Smooth muscle cell (in vitro differentiated cells): Measurements from ENCODE around the gene TMEM245. TPM values are rescaled to one million over a fixed set of nuclear protein-coding genes. Genes with fewer than 3 reads are reported as not detected.

Experiments used
- DNase-seq: peaks from one replicate; lab custom pipeline; 2025; ENCODE audit not compliant: unreplicated experiment; lab: John Stamatoyannopoulos, UW
- H2AFZ ChIP-seq: fragments of 200-600 bp; sonication (generic); 2 replicates; pipeline ENCODE4 v1.6.0; 2016; ENCODE audit warnings: antibody characterized with exemption, low read depth, mild to moderate bottlenecking
- H3F3A ChIP-seq: fragments of 200-600 bp; sonication (generic); 2 replicates; pipeline ENCODE4 v1.6.0; 2017; ENCODE audit warnings: antibody characterized with exemption, low read depth
- H3K27ac ChIP-seq: fragments of 200-600 bp; sonication (generic); 2 replicates; pipeline ENCODE4 v1.5.1; 2016; ENCODE audit warnings: low read depth, mild to moderate bottlenecking
- H3K27me3 ChIP-seq: fragments of 200-600 bp; sonication (generic); 2 replicates; pipeline ENCODE4 v1.6.1; 2016; ENCODE audit warnings: low read depth, mild to moderate bottlenecking
- H3K36me3 ChIP-seq: fragments of 200-600 bp; sonication (generic); 2 replicates; pipeline ENCODE4 v1.5.1; 2016; ENCODE audit warnings: low read depth
- H3K4me1 ChIP-seq: fragments of 200-600 bp; sonication (generic); 2 replicates; pipeline ENCODE4 v1.5.1; 2016; ENCODE audit warnings: low read depth
- H3K4me2 ChIP-seq: fragments of 200-600 bp; sonication (generic); 2 replicates; pipeline ENCODE4 v1.6.0; 2016; ENCODE audit warnings: mild to moderate bottlenecking
- H3K4me3 ChIP-seq: fragments of 200-600 bp; sonication (generic); 2 replicates; pipeline ENCODE4 v1.5.1; 2016; ENCODE audit warnings: mild to moderate bottlenecking
- H3K79me2 ChIP-seq: fragments of 200-600 bp; sonication (generic); 2 replicates; pipeline ENCODE4 v1.6.0; 2016; ENCODE audit warnings: low read depth, mild to moderate bottlenecking
- H3K9ac ChIP-seq: fragments of 200-600 bp; sonication (generic); 2 replicates; pipeline ENCODE4 v1.6.0; 2016; ENCODE audit warnings: low read depth
- H3K9me3 ChIP-seq: fragments of 200-600 bp; sonication (generic); replicated peaks from 2 replicates; pipeline ENCODE4 v1.5.1; 2016; ENCODE audit warnings: low read depth
- H4K20me1 ChIP-seq: fragments of 200-600 bp; sonication (generic); 2 replicates; pipeline ENCODE4 v1.6.0; 2016; ENCODE audit warnings: low read depth
- WGBS: methylation state at CpG from one replicate; pipeline ENCODE4 v1.1.7; 2016; ENCODE audit warnings: low lambda C conversion rate; 5-methylcytosine and 5-hydroxymethylcytosine counted together
- polyA plus RNA-seq: library from polyadenylated mRNA; unstranded; fragments of >200 nt; fragmentation: Nextera tagmentation; extraction: Ambion mirVana; gene quantifications from 2 replicates; pipeline ENCODE4 v1.2.1, GENCODE V29; 2016
- total RNA-seq: library from RNA; depleted of rRNA; stranded (reverse); fragments of >200 nt; gene quantifications from 2 replicates; pipeline ENCODE4 v1.2.3, GENCODE V29; 2014
- TF ChIP-seq, protein P1 (sequence below): fragments of 200-600 bp; sonication (generic); IDR thresholded peaks from 2 replicates; pipeline ENCODE4 v1.5.1; 2017; ENCODE audit warnings: borderline replicate concordance, mild to moderate bottlenecking, antibody characterized with exemption; ENCODE audit not compliant: insufficient read depth, poor library complexity, severe bottlenecking

The TMEM245 gene
- total and polyA plus RNA-seq, 2 experiments from 2014 or later, result 16.3 to 39.7 TPM

DNA sequence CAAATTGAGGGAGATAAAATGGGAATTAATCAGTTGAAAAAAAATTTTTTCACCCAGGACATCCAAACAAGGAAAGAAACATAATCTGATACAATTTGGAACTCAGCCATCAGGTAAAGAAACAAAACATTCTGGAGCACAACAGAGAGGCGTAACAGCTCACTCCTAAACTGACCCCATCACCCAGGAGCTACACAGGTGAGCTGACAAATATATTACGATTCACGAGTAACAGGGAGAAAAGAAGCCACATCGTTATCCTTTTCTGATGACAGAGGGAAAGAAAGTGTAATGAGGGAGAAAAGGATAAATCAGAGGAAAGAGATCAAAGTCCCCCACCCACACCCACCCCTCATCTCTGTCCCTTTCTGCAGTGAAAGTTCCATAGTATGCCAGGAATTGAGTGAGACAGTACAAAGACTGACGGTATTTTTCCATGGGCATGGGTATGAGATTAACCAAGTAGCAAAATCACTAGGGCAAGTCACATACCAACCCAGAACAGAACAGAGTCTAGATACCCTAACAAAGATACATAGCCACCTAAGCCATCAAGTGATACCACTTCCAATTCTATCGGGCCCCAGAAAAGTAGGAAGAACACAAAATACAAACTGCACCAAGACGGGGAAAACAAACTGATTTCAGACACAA lies 45.4 kb downstream of the TMEM245 start:
- H3K9ac ChIP-seq, result no peak overlapping the region
- H3K79me2 ChIP-seq, result no peaks in the 10 kb centered on the region
- no peaks in the 10 kb centered on the region for H3K9me3 ChIP-seq
- no peaks in the 10 kb centered on the region for H4K20me1 ChIP-seq
- H2AFZ ChIP-seq, result no peak overlapping the region
- H3K36me3 ChIP-seq, result peaks cover 8% of the 10 kb centered on the region
- no peak for DNase-seq
- no peaks in the 10 kb centered on the region for H3K4me1 ChIP-seq
- TF ChIP-seq, protein P1, sequence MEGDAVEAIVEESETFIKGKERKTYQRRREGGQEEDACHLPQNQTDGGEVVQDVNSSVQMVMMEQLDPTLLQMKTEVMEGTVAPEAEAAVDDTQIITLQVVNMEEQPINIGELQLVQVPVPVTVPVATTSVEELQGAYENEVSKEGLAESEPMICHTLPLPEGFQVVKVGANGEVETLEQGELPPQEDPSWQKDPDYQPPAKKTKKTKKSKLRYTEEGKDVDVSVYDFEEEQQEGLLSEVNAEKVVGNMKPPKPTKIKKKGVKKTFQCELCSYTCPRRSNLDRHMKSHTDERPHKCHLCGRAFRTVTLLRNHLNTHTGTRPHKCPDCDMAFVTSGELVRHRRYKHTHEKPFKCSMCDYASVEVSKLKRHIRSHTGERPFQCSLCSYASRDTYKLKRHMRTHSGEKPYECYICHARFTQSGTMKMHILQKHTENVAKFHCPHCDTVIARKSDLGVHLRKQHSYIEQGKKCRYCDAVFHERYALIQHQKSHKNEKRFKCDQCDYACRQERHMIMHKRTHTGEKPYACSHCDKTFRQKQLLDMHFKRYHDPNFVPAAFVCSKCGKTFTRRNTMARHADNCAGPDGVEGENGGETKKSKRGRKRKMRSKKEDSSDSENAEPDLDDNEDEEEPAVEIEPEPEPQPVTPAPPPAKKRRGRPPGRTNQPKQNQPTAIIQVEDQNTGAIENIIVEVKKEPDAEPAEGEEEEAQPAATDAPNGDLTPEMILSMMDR, result no peak
- no peak overlapping the region for H3K4me2 ChIP-seq
- no peak overlapping the region for H3K27ac ChIP-seq
- no peaks in the 10 kb centered on the region for H3F3A ChIP-seq
- no peaks in the 10 kb centered on the region for H3K27me3 ChIP-seq
- no peak overlapping the region for H3K4me3 ChIP-seq
- 88% methylated on average over 7 of the region's 7 CpGs for WGBS

DNA sequence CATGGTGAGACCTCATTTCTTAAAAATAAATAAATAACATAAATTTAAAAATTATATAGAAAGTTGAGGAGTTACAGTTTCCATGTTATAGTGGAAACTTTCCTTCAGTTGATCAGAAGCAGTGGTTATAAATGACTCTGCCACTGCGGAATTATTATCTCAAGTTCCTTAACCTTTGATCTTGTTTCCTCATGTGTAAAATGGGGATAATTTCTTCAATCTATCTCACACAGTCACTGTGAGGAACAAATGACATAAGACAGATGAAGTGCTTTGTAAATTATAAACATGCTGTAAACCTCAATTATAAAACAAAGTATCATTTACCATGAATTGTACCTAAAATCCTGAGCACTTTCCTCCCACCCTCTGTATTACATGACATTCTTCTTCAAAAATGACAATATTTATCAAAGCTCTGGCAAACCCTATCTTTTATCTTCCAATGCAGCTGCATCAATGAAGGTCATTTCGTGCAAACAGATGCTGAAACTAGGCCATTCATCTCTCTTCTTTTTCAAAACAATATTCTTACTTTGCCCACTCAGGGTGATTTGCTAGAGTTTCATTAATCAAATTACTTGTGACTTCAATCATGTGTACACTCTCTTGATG lies 46.8 kb downstream of the TMEM245 start:
- TF ChIP-seq, protein P1, result no peak
- 96% methylated on average over 2 of the region's 2 CpGs for WGBS
- H3K4me2 ChIP-seq, result no peak overlapping the region
- H3K9me3 ChIP-seq, result no peaks in the 10 kb centered on the region
- H3K36me3 ChIP-seq, result peaks cover 8% of the 10 kb centered on the region
- H3K27me3 ChIP-seq, result no peaks in the 10 kb centered on the region
- no peak overlapping the region for H3K9ac ChIP-seq
- DNase-seq, result no peak
- no peak overlapping the region for H3K27ac ChIP-seq
- H4K20me1 ChIP-seq, result no peaks in the 10 kb centered on the region
- no peaks in the 10 kb centered on the region for H3K4me1 ChIP-seq
- H2AFZ ChIP-seq, result no peak overlapping the region
- no peaks in the 10 kb centered on the region for H3K79me2 ChIP-seq
- H3K4me3 ChIP-seq, result no peak overlapping the region
- no peaks in the 10 kb centered on the region for H3F3A ChIP-seq

DNA sequence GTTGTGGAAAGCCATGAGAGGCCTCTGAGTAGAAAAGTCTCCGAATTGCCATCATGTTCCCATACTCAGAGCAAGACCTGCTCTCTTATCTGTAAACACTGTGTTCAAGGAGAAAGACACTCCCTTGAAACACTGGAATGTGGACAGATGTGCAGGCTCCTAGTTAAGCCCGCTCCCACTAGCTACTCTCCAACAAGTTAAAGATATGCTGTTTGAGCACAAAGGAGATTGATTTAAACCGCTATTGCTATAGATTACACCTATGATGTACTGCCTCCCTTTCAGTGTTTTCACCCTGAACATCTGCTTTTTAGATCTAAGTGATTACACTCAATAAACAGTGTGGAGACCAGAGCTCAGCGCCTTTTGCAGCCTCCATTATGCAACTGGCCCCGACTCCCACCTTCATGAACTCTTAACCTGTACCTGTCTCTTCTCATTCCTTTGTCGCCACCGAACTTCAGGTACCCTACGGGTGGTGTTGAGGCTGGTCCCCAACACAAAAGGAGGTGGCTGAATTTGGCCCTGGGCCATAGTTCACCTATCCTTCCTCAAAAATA lies 47.5 kb downstream of the TMEM245 start:
- WGBS, result 97% methylated on average over 8 of the region's 8 CpGs
- no peak overlapping the region for H3K4me2 ChIP-seq

More for the DNA sequence above, 47.5 kb downstream of the TMEM245 start:
- peaks cover 8% of the 10 kb centered on the region for H3K36me3 ChIP-seq
- no peak overlapping the region for H3K9ac ChIP-seq
- no peaks in the 10 kb centered on the region for H3K4me1 ChIP-seq
- no peak overlapping the region for H3K27ac ChIP-seq
- no peak overlapping the region for H3K4me3 ChIP-seq
- H3K27me3 ChIP-seq, result no peaks in the 10 kb centered on the region
- H3K9me3 ChIP-seq, result no peaks in the 10 kb centered on the region
- H3F3A ChIP-seq, result no peaks in the 10 kb centered on the region
- DNase-seq, result no peak
- H3K79me2 ChIP-seq, result no peaks in the 10 kb centered on the region
- TF ChIP-seq, protein P1, result no peak
- no peak overlapping the region for H2AFZ ChIP-seq
- no peaks in the 10 kb centered on the region for H4K20me1 ChIP-seq
